ENCODE results near the gene TPST2. TPM values are rescaled to one million over a fixed set of nuclear protein-coding genes. Genes with fewer than 3 reads are reported as not detected.

Gene TPST2
- total RNA-seq, 4 donors from 2014 or later = 39.1 to 83.4 (median 60.6) TPM

DNA sequence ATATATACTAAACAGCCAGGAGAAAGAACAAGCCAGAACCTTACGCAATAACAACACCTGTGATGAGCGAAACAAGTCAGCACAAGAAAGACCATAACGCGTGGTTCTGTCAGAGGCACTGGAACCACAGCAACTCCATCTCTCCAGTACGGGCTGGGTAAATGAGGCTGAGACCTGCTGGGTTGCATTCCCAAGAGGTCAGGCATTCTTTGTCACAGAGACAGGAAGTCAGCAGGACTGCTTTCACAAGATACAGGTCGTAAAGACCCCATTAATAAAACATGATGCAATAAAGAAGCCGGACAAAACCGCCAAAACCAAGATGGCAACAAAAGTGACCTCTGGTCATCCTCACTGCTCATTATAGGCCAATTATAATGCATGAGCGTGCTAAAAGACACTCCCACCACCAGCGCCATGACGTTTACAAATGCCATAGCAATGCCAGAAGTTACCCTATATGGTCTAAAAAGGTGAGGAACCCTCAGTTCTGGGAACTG is 21.7 kb downstream of the TPST2 start:
- TF ChIP-seq POLR2A (IDR thresholded peaks at IDR 0.05) = no peak
- no peak for TF ChIP-seq EP300 (IDR thresholded peaks at IDR 0.05)
- TF ChIP-seq, protein P1, sequence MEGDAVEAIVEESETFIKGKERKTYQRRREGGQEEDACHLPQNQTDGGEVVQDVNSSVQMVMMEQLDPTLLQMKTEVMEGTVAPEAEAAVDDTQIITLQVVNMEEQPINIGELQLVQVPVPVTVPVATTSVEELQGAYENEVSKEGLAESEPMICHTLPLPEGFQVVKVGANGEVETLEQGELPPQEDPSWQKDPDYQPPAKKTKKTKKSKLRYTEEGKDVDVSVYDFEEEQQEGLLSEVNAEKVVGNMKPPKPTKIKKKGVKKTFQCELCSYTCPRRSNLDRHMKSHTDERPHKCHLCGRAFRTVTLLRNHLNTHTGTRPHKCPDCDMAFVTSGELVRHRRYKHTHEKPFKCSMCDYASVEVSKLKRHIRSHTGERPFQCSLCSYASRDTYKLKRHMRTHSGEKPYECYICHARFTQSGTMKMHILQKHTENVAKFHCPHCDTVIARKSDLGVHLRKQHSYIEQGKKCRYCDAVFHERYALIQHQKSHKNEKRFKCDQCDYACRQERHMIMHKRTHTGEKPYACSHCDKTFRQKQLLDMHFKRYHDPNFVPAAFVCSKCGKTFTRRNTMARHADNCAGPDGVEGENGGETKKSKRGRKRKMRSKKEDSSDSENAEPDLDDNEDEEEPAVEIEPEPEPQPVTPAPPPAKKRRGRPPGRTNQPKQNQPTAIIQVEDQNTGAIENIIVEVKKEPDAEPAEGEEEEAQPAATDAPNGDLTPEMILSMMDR (IDR thresholded peaks at IDR 0.05) = no peak
- no peak overlapping the region for H3K4me3 ChIP-seq
- H3K36me3 ChIP-seq = peaks cover 0 to 8% (median 0%) of the 10 kb centered on the region in 3 donors
- peaks cover 0 to 3% (median 0%) of the 10 kb centered on the region in 4 donors for H3K4me1 ChIP-seq
- 55 to 56% methylated on average over 11 of the region's 11 CpGs for WGBS, 2 donors
- DNase-seq (ENCODE audit: low spot score in 2 of 2) = no peak
- H3K9me3 ChIP-seq = no peaks in the 10 kb centered on the region
- no peak overlapping the region for H3K27ac ChIP-seq
- H3K27me3 ChIP-seq = no peaks in the 10 kb centered on the region

DNA sequence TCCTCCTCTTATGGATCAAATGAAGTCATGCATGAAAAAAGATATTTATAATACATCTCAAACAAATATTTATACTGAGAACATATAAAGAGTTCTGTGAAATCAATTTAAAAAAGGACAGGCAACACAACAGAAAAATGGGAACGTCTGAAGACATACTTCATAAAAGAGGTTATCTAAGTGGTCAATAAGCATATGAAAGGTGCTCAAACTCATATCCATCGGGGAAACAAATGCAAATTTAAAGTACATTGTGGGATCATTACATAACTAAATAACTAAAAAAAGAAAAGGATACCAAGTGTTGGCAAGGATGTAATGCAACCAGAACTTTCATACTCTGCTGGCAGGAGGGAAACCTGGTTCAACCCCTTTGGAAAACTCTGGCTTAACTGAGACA is 22.3 kb downstream of the TPST2 start:
- no peaks in the 10 kb centered on the region for H3K27me3 ChIP-seq
- peaks cover 0 to 3% (median 0%) of the 10 kb centered on the region in 4 donors for H3K4me1 ChIP-seq
- H3K36me3 ChIP-seq = peaks cover 0 to 8% (median 0%) of the 10 kb centered on the region in 3 donors
- DNase-seq (ENCODE audit: low spot score in 2 of 2) = no peak
- 63 to 73% methylated on average over 2 of the region's 2 CpGs for WGBS, 2 donors
- no peaks in the 10 kb centered on the region for H3K9me3 ChIP-seq
- no peak overlapping the region for H3K27ac ChIP-seq
- H3K4me3 ChIP-seq = no peak overlapping the region
- no peak for TF ChIP-seq EP300 (IDR thresholded peaks at IDR 0.05)
- TF ChIP-seq, protein P1 (IDR thresholded peaks at IDR 0.05) = no peak

DNA sequence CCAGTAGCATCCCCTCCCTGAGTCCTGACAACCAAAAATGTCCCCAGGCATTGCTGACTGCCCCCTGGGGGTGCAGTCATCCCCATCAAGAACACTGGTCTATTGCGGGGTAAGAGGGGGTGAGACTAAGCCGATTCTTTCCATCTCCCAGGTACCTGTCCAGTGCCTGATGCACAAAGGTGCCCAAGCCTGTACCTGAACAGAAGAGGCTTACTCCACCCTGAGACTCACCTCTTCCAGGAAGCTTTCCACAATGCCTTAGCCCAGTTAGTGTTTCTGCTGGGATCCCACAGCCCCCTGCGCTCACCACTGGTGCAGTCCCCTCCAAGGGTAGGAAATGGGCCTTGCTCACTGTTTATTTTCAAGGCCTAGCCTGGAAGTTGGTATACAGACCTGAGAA is 22.9 kb downstream of the TPST2 start:
- TF ChIP-seq, protein P1 (IDR thresholded peaks at IDR 0.05) = no peak
- TF ChIP-seq EP300 (IDR thresholded peaks at IDR 0.05) (no peak), POLR2A (IDR thresholded peaks at IDR 0.05) (no peak)
- H3K4me1 ChIP-seq = peaks cover 0 to 5% (median 0%) of the 10 kb centered on the region in 4 donors
- peaks cover 0 to 8% (median 0%) of the 10 kb centered on the region in 3 donors for H3K36me3 ChIP-seq
- H3K4me3 ChIP-seq = no peak overlapping the region
- no peaks in the 10 kb centered on the region for H3K9me3 ChIP-seq
- H3K27ac ChIP-seq = no peak overlapping the region
- no peak for DNase-seq (ENCODE audit: low spot score in 2 of 2)
- 83 to 96% methylated on average over 3 of the region's 3 CpGs for WGBS, 2 donors
- no peaks in the 10 kb centered on the region for H3K27me3 ChIP-seq

DNA sequence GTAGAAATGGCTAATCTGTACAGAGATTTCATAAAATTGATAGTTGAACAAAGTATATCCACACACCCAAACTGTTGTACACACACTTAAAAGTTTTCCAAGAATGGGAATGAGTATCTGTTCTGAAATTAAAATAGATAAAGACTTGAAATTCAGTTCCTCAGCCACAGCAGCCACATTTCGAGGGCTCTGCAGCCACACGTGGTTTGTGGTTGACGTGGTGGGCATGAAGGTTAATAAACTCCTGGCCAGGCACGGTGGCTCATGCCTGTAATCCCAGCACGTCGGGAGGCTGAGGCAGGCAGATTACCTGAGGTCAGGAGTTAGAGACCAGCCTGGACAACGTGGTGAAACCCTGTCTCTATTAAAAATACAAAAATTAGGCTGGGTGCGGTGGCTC is 24.0 kb downstream of the TPST2 start:
- no peak for TF ChIP-seq EP300 (IDR thresholded peaks at IDR 0.05)
- TF ChIP-seq, protein P1 (IDR thresholded peaks at IDR 0.05) = no peak
- TF ChIP-seq POLR2A (IDR thresholded peaks at IDR 0.05) = no peak
- peaks cover 0 to 8% (median 0%) of the 10 kb centered on the region in 3 donors for H3K36me3 ChIP-seq
- H3K27me3 ChIP-seq = no peaks in the 10 kb centered on the region
- DNase-seq (ENCODE audit: low spot score in 2 of 2) = no peak
- H3K4me1 ChIP-seq = peaks cover 0 to 12% (median 0%) of the 10 kb centered on the region in 4 donors
- no peak overlapping the region for H3K27ac ChIP-seq
- 78 to 85% methylated on average over 8 of the region's 8 CpGs for WGBS, 2 donors
- no peaks in the 10 kb centered on the region for H3K9me3 ChIP-seq
- H3K4me3 ChIP-seq = no peak overlapping the region

DNA sequence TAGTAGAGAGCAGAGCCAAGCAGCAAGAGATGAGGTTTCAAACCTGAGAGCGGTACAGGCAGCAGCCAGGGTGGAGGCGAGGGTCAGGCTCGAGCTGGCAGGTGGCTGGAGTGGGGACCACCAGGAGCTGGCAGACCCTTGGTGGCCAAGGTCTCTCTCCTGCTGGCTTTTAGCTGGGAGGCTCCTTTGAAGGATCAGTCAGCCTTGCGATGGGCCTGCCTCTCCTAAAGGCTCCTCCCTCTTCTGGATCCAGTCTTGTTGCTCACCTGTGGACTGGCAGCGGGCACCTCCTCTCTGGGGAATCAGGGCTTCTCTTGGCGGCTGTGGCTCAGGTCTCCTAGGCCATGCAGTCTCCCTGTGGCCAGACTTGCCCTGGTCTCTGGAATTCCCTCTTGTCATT is 24.8 kb downstream of the TPST2 start:
- 92 to 95% methylated on average over 5 to 6 of the region's 6 CpGs for WGBS, 2 donors
- Histone ChIP-seq H3K9me3 (no peaks in the 10 kb centered on the region), H3K27ac (no peak overlapping the region)

More for the DNA sequence above, 24.8 kb downstream of the TPST2 start:
- Histone ChIP-seq H3K4me3 (no peak overlapping the region), H3K4me1 (peaks cover 0 to 8% (median 0%) of the 10 kb centered on the region in 4 donors), H3K27me3 (no peaks in the 10 kb centered on the region), H3K36me3 (peaks cover 0 to 8% (median 0%) of the 10 kb centered on the region in 3 donors)
- TF ChIP-seq, protein P1 (IDR thresholded peaks at IDR 0.05) = no peak
- DNase-seq (ENCODE audit: low spot score in 2 of 2) = no peak

Data from tibial nerve (tissue), 4 donors.